ENCODE data around the gene TSPO.

Gene TSPO

GRCh38 chr22:43205261-43205691, 53.9 kb downstream of the TSPO start:
- DNase-seq: no peak

- peak; percentile 35 for DNase-seq
Measured at GRCh38 chr22:43205748-43206508, 54.6 kb downstream of the TSPO start.

- DNase-seq: no peak
Measured at GRCh38 chr22:43206509-43207161, 55.3 kb downstream of the TSPO start.

GRCh38 chr22:43207386-43207785, 56.0 kb downstream of the TSPO start:
- no peak for DNase-seq

GRCh38 chr22:43207849-43208702, 56.7 kb downstream of the TSPO start:
- DNase-seq: no peak

GRCh38 chr22:43208703-43209522, 57.6 kb downstream of the TSPO start:
- no peak for DNase-seq

GRCh38 chr22:43209523-43209890, 58.1 kb downstream of the TSPO start:
- DNase-seq: no peak

- no peak for DNase-seq
Measured at GRCh38 chr22:43209971-43210370, 58.6 kb downstream of the TSPO start.

GRCh38 chr22:43210631-43211515, 59.5 kb downstream of the TSPO start:
- DNase-seq: no peak

GRCh38 chr22:43211941-43212433, 60.6 kb downstream of the TSPO start:
- no peak for DNase-seq

GRCh38 chr22:43212434-43212952, 61.1 kb downstream of the TSPO start:
- no peak for DNase-seq
